Measurements from ENCODE around the gene SLCO3A1.

The SLCO3A1 gene

GRCh38 chr15:91865486-91865885, 12.0 kb downstream of the SLCO3A1 start:
- H3K27ac ChIP-seq (ENCODE audit: extremely low read depth, low read depth, low read length), result no peak overlapping the region
- CTCF ChIA-PET, result interaction anchor here (1.0 to 1.2 kb wide), 3 partner anchors 11 to 14 kb away, joined by 3 to 6 read pairs (median 5); partner anchors contain the start of gene SLCO3A1
- no peak overlapping the region for H3K4me3 ChIP-seq (ENCODE audit: low read depth, low read length)
- TF ChIP-seq ZFP3 (tag by site-specific recombination; IDR thresholded peaks at IDR 0.05; ENCODE audit: low read depth), result no peak
- no peak for TF ChIP-seq ZNF266 (tag by site-specific recombination; IDR thresholded peaks at IDR 0.05; ENCODE audit: low read depth)
- no peak for TF ChIP-seq SCRT1 (tag by site-specific recombination; IDR thresholded peaks at IDR 0.05; ENCODE audit: borderline replicate concordance)
- TF ChIP-seq GLI2 (tag by site-specific recombination; IDR thresholded peaks at IDR 0.05; ENCODE audit: borderline replicate concordance, low read depth), result no peak
- TF ChIP-seq ZNF398 (tag by site-specific recombination; IDR thresholded peaks at IDR 0.05), result no peak
- TF ChIP-seq ZNF133 (tag by site-specific recombination; IDR thresholded peaks at IDR 0.05), result no peak
- no peak for TF ChIP-seq ZNF621 (tag by site-specific recombination; IDR thresholded peaks at IDR 0.05)
- TF ChIP-seq, protein P1, sequence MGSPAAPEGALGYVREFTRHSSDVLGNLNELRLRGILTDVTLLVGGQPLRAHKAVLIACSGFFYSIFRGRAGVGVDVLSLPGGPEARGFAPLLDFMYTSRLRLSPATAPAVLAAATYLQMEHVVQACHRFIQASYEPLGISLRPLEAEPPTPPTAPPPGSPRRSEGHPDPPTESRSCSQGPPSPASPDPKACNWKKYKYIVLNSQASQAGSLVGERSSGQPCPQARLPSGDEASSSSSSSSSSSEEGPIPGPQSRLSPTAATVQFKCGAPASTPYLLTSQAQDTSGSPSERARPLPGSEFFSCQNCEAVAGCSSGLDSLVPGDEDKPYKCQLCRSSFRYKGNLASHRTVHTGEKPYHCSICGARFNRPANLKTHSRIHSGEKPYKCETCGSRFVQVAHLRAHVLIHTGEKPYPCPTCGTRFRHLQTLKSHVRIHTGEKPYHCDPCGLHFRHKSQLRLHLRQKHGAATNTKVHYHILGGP (tag by site-specific recombination; IDR thresholded peaks at IDR 0.05), result no peak
- TF ChIP-seq ZNF211 (tag by site-specific recombination; IDR thresholded peaks at IDR 0.05; ENCODE audit: low read depth), result no peak
- no peaks in the 10 kb centered on the region for H3K9me3 ChIP-seq (ENCODE audit: control insufficient read depth, insufficient read depth, low read depth, low read length)
- no peaks in the 10 kb centered on the region; the same call in 1 of the 2 replicates for H3K4me1 ChIP-seq (ENCODE audit: control insufficient read depth, insufficient read depth, low read length)
- POLR2A ChIA-PET, result no interaction called here
- H3K36me3 ChIP-seq (ENCODE audit: control insufficient read depth in 2 of 2, insufficient read depth in 1 of 2, low read length in 2 of 2), result no peaks in the 10 kb centered on the region

DNA sequence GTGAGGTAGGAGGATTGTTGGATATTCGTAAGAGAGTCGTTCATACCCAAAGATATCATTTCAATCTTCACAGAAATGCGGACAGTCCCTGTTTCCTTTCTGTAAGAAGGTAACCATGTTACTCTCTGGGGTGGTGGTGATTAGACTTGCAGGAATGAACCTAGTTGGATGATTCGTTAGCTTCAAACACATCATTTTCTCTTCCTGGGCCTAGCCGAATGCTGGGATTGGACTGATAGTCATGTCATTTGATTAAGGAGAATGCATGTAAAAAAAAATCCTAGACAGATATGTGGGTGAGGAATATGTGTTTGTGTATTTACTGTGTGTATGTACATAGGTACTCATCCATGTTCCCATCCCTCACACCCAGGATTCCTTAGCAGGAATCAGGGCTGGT, 12.4 kb downstream of the SLCO3A1 start:
- no peaks in the 10 kb centered on the region for H3K9me3 ChIP-seq (ENCODE audit: control insufficient read depth, insufficient read depth, low read depth, low read length)
- H3K36me3 ChIP-seq (ENCODE audit: control insufficient read depth in 2 of 2, insufficient read depth in 1 of 2, low read length in 2 of 2), result no peaks in the 10 kb centered on the region
- CTCF ChIA-PET, result interaction anchor here (1.0 kb wide), 1 partner anchor 12 kb away, joined by 3 read pairs; no protein-coding TSS in a partner anchor
- no peaks in the 10 kb centered on the region; the same call in 1 of the 2 replicates for H3K4me1 ChIP-seq (ENCODE audit: control insufficient read depth, insufficient read depth, low read length)
- POLR2A ChIA-PET, result no interaction called here
- H3K4me3 ChIP-seq (ENCODE audit: low read depth, low read length), result no peak overlapping the region
- TF ChIP-seq ZNF514 (tag by site-specific recombination; IDR thresholded peaks at IDR 0.05), result no peak
- no peak for TF ChIP-seq ZNF473 (tag by site-specific recombination; IDR thresholded peaks at IDR 0.05)
- TF ChIP-seq ZFP41 (tag by site-specific recombination; IDR thresholded peaks at IDR 0.05; ENCODE audit: borderline replicate concordance), result no peak
- TF ChIP-seq ZBTB8A (tag by site-specific recombination; IDR thresholded peaks at IDR 0.05), result no peak
- TF ChIP-seq ZNF362 (tag by site-specific recombination; IDR thresholded peaks at IDR 0.05), result no peak
- TF ChIP-seq ZNF433 (tag by site-specific recombination; IDR thresholded peaks at IDR 0.05; ENCODE audit: low read depth), result no peak
- TF ChIP-seq MYNN (tag by site-specific recombination; IDR thresholded peaks at IDR 0.05; ENCODE audit: borderline replicate concordance), result no peak
- no peak for TF ChIP-seq TRIM28 (IDR thresholded peaks at IDR 0.05; ENCODE audit: borderline replicate concordance, low read length)
- TF ChIP-seq BCL11A (tag by site-specific recombination; IDR thresholded peaks at IDR 0.05; ENCODE audit: low read depth), result no peak
- no peak for TF ChIP-seq ZEB2 (tag by site-specific recombination; IDR thresholded peaks at IDR 0.05)
- TF ChIP-seq ZFP3 (tag by site-specific recombination; IDR thresholded peaks at IDR 0.05; ENCODE audit: low read depth), result no peak
- no peak for TF ChIP-seq ZNF398 (tag by site-specific recombination; IDR thresholded peaks at IDR 0.05)
- H3K27ac ChIP-seq (ENCODE audit: extremely low read depth, low read depth, low read length), result no peak overlapping the region
